K562 (cell line): ENCODE results near the gene C16orf86. TPM values are rescaled to one million over a fixed set of nuclear protein-coding genes. Genes with fewer than 3 reads are reported as not detected.

Experiments
- CBFB ChIP-seq: sonication (generic); formaldehyde crosslinking; IDR thresholded peaks from 2 replicates; pipeline ENCODE4 v1.4.0; 2020; ENCODE audit warnings: mild to moderate bottlenecking, missing genetic modification reagents
- CBX1 ChIP-seq: sonication (generic); IDR thresholded peaks from 2 replicates; pipeline ENCODE4 v1.6.1; 2016; ENCODE audit warnings: antibody characterized with exemption, low read depth, mild to moderate bottlenecking
- CREM ChIP-seq: IDR thresholded peaks from 2 replicates; pipeline ENCODE4 v1.6.1; 2014; ENCODE audit warnings: antibody characterized with exemption, low read depth
- DMBX1 ChIP-seq: fragments of 250-450 bp; sonication (Bioruptor Pico); IDR thresholded peaks from 2 replicates; pipeline ENCODE4 v1.8.0; 2022; ENCODE audit warnings: inconsistent platforms, mild to moderate bottlenecking, moderate library complexity, borderline replicate concordance
- EP300 ChIP-seq: IDR thresholded peaks from 2 replicates; pipeline ENCODE4 v1.6.1; 2012; ENCODE audit warnings: low read length, improper control_type of control experiment
- EP400 ChIP-seq: fragments of 450-650 bp; IDR thresholded peaks from 2 replicates; pipeline ENCODE4 v1.6.1; 2017; ENCODE audit warnings: antibody characterized with exemption, mild to moderate bottlenecking, moderate library complexity
- KDM4B ChIP-seq, 2 experiments: fragments of 450-650 bp in 1 of 2; sonication (generic) in 1 of 2; IDR thresholded peaks; 2 replicates each; pipeline ENCODE4 v1.6.1; 2016 to 2017; ENCODE audit warnings: borderline replicate concordance in 2 of 2, antibody characterized with exemption in 1 of 2, low read depth in 1 of 2, mild to moderate bottlenecking in 1 of 2
- KLF16 ChIP-seq: IDR thresholded peaks from 2 replicates; pipeline ENCODE4 v1.6.1; 2016; ENCODE audit warnings: antibody characterized with exemption
- L3MBTL2 ChIP-seq: fragments of 450-650 bp; IDR thresholded peaks from 2 replicates; pipeline ENCODE4 v1.6.1; 2016; ENCODE audit warnings: mild to moderate bottlenecking, moderate library complexity
- NFIC ChIP-seq: fragments of 450-650 bp; IDR thresholded peaks from 2 replicates; pipeline ENCODE4 v1.6.1; 2017; ENCODE audit warnings: mild to moderate bottlenecking, inconsistent platforms
- NKRF ChIP-seq: fragments of 450-650 bp; IDR thresholded peaks from 2 replicates; pipeline ENCODE4 v1.6.1; 2016; ENCODE audit warnings: borderline replicate concordance
- POLR2B ChIP-seq: fragments of 450-650 bp; IDR thresholded peaks from 2 replicates; pipeline ENCODE4 v1.6.1; 2018; ENCODE audit warnings: low read depth; ENCODE audit not compliant: partially characterized antibody
- POLR2G ChIP-seq: fragments of 200-400 bp; formaldehyde crosslinking; IDR thresholded peaks from 2 replicates; pipeline ENCODE4 v1.6.1; 2017; ENCODE audit warnings: low read depth, mild to moderate bottlenecking, antibody characterized with exemption, low read length, moderate library complexity
- RFX1 ChIP-seq: fragments of 450-650 bp; IDR thresholded peaks from 2 replicates; pipeline ENCODE4 v1.6.1; 2016; ENCODE audit warnings: mild to moderate bottlenecking, moderate library complexity
- SAFB2 ChIP-seq: fragments of 200-400 bp; formaldehyde crosslinking; IDR thresholded peaks from 2 replicates; pipeline ENCODE4 v1.6.1; 2018; ENCODE audit warnings: borderline replicate concordance, low read length, low read depth, moderate library complexity; ENCODE audit not compliant: severe bottlenecking
- SNIP1 ChIP-seq: fragments of 450-650 bp; IDR thresholded peaks from 2 replicates; pipeline ENCODE4 v1.7.1; 2017; ENCODE audit warnings: low read depth, mild to moderate bottlenecking
- STAT5B ChIP-seq: fragments of 250-450 bp; sonication (Bioruptor Pico); IDR thresholded peaks from 2 replicates; pipeline ENCODE4 v1.8.0; 2021; ENCODE audit warnings: mild to moderate bottlenecking, inconsistent platforms
- TAF7 ChIP-seq: fragments of 450-650 bp; IDR thresholded peaks from 2 replicates; pipeline ENCODE4 v1.6.1; 2016; ENCODE audit warnings: missing genetic modification characterization, missing compliant biosample characterization
- ZBTB8A ChIP-seq: fragments of 450-650 bp; IDR thresholded peaks from 2 replicates; pipeline ENCODE4 v1.6.1; 2018; ENCODE audit warnings: mild to moderate bottlenecking, moderate library complexity; ENCODE audit not compliant: partially characterized antibody
- ZNF140 ChIP-seq: fragments of 250-450 bp; sonication (Bioruptor Pico); IDR thresholded peaks from 2 replicates; pipeline ENCODE4 v1.8.0; 2021; ENCODE audit warnings: moderate library complexity, mild to moderate bottlenecking, inconsistent platforms
- ZNF586 ChIP-seq: fragments of 450-650 bp; formaldehyde crosslinking; conservative IDR thresholded peaks from 2 replicates; pipeline ENCODE4 v1.4.0; 2020; ENCODE audit warnings: mild to moderate bottlenecking, moderate library complexity
- polyA plus RNA-seq, 8 experiments: library from polyadenylated mRNA; depleted of rRNA in 4 of 8; stranded (reverse) in 5 of 8; unstranded in 3 of 8; fragments of >200 nt; fragmentation: Nextera tagmentation in 2 of 8; fragmentation: Illumina TruSeq in 1 of 8; extraction: Ambion mirVana in 2 of 8; extraction: Trizol in 1 of 8; gene quantifications; 2 replicates each; pipeline versions ENCODE4 v1.2.1 to v1.2.3, GENCODE V29; 2011 to 2014; ENCODE audit warnings: inconsistent platforms in 1 of 8, missing spikeins in 1 of 8
- total RNA-seq, 7 experiments: library from RNA; depleted of rRNA in 6 of 7; stranded (reverse); fragments of >200 nt in 6 of 7; fragmentation: Illumina TruSeq in 2 of 7; extraction: Trizol in 2 of 7; gene quantifications; 2 replicates each; pipeline versions ENCODE4 v1.2.1 to v1.2.3, GENCODE V29; 2011 to 2021; ENCODE audit warnings: low replicate concordance in 1 of 7
- TF ChIP-seq, protein P1 (sequence below): IDR thresholded peaks from 2 replicates; pipeline ENCODE4 v1.6.1; 2012; ENCODE audit warnings: low read depth, low read length, improper control_type of control experiment, borderline replicate concordance
- TF ChIP-seq, protein P2 (sequence below): fragments of 450-650 bp; formaldehyde crosslinking; IDR thresholded peaks from 2 replicates; pipeline ENCODE4 v1.4.0; 2022; ENCODE audit warnings: missing genetic modification characterization

C16orf86 gene
- total and polyA plus RNA-seq, 9 of the 15 experiments (the other 6 are each of a cell fraction or from before 2014, with no cell fraction given): 0.13 to 1.2 (median 0.27) TPM; not detected in 3

- TF ChIP-seq POLR2B (no peak), NFIC (peak; percentile 79), SNIP1 (no peak), RFX1 (no peak), EP400 (0 out of 2 replicates have a peak, but pooled peaks have one; percentile 13), CBFB (no peak), CBX1 (no peak; the same call in 1 of the 2 replicates), TAF7 (no peak), POLR2G (no peak), KLF16 (no peak), KDM4B (IDR thresholded peaks at IDR 0.05; ENCODE audit: borderline replicate concordance in 2 of 2, low read depth in 1 of 2) (0 out of 4 replicates have a peak, but pooled peaks of 1 of the 2 experiments have one; percentile 12), EP300 (no peak), STAT5B (no peak), ZNF586 (no peak), SAFB2 (no peak), ZNF140 (CRISPR knock-in tag) (no peak), DMBX1 (CRISPR knock-in tag) (no peak), L3MBTL2 (peak; percentile 51; the same call in 1 of the 2 replicates), NKRF (no peak), ZBTB8A (no peak), CREM (no peak)
- TF ChIP-seq, protein P1, sequence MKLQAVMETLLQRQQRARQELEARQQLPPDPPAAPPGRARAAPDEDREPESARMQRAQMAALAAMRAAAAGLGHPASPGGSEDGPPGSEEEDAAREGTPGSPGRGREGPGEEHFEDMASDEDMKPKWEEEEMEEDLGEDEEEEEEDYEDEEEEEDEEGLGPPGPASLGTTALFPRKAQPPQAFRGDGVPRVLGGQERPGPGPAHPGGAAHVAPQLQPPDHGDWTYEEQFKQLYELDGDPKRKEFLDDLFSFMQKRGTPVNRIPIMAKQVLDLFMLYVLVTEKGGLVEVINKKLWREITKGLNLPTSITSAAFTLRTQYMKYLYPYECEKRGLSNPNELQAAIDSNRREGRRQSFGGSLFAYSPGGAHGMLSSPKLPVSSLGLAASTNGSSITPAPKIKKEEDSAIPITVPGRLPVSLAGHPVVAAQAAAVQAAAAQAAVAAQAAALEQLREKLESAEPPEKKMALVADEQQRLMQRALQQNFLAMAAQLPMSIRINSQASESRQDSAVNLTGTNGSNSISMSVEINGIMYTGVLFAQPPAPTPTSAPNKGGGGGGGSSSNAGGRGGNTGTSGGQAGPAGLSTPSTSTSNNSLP: no peak
- TF ChIP-seq, protein P2, sequence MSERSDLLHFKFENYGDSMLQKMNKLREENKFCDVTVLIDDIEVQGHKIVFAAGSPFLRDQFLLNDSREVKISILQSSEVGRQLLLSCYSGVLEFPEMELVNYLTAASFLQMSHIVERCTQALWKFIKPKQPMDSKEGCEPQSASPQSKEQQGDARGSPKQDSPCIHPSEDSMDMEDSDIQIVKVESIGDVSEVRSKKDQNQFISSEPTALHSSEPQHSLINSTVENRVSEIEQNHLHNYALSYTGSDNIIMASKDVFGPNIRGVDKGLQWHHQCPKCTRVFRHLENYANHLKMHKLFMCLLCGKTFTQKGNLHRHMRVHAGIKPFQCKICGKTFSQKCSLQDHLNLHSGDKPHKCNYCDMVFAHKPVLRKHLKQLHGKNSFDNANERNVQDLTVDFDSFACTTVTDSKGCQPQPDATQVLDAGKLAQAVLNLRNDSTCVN (CRISPR knock-in tag): no peak
Measured at GRCh38 chr16:67666032-67666551, 522 bp upstream of the C16orf86 start (continued).
